ENCODE measurements around the gene CCDC9.
"Not testable (repeated sequence)": the region's sequence is repeated elsewhere in the genome, so short reads cannot be mapped to it uniquely, and the experiment has no call there.

CCDC9 gene

DNA sequence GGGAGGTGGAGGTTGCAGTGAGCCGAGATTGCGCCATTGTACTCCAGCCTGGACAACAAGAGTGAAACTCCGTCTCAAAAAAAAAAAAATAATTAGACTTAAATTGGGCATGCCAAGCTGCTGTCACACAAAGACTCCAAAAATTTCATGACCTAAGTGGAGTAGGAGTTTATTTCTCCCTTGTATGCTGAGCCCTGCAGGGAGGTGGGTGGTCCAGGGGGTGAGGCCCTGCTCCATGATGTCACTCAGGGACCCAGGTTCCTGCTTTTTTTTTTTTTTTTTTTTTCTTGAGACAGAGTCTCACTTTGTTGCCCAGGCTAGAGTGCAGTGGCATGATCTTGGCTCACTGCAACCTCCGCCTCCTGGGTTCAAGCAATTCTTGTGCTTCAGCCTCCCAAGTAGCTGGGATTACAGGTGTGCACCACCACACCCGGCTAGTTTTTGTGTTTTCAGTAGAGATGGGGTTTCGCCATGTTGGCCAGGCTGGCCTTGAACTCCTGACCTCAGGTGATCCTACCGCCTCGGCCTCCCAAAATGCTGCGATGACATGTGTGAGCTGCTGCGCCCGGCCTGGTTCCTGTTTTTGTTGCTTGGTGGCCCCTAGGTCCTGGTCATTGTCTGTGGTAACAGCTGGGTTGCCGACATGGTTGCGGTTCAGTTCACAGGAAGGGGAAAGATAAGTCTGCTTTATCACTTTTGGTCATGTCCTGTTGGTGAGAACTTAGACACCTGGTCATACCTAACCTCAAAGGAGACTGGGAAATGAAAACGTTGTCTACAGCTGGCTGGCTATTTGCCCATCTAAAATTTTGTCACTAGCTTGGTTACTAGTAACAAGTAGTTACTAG is 5.8 kb downstream of the CCDC9 start:
- not testable (repeated sequence) for DNase-seq

- DNase-seq, result no peak
Measured at GRCh38 chr19:47264629-47265028, 8.3 kb downstream of the CCDC9 start.

GRCh38 chr19:47266401-47266941 is 10.1 kb downstream of the CCDC9 start:
- DNase-seq, result no peak

- no peak for DNase-seq
Measured at GRCh38 chr19:47267350-47267759, 11.0 kb downstream of the CCDC9 start.

- no peak for DNase-seq
Measured at GRCh38 chr19:47268028-47268427, 11.7 kb downstream of the CCDC9 start.

DNA sequence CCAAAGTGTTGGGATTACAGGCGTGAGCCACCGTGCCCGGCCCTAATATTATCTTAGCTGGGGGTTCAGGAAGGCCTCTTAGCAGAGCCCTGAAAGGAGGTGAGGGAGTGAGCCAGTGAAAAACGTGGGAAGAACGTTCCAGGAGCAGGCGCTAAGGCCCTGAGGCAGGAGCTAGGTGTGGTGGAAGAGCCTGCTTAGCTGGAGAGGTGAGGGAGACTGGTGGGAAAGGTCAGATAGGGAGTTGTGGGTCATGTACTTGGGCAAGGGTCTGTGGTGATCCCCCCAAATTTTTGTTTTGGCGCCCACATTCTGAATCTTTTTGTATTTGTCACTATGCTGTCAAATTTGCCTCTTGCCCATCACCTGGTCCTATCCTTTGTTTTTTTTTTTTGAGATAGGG is 13.3 kb downstream of the CCDC9 start:
- no peak for DNase-seq

DNA sequence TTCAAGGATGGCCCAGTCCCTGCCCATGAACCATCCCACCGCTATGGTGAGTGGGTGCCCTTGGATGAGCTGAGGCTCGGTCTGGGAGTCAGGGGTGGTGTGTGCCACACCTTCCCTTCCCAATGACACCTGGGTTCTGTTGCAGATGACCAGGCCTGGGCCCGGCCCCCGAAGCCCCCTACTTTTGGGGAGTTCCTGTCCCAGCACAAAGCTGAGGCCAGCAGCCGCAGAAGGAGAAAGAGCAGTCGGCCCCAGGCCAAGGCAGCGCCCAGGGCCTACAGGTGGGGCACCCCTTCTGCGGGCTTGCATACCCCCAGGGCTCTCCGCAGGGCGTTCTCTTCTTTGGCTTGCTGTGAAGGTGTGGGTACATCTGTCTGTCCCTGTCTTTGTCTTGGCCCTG is 14.1 kb downstream of the CCDC9 start:
- DNase-seq, result no peak

DNA sequence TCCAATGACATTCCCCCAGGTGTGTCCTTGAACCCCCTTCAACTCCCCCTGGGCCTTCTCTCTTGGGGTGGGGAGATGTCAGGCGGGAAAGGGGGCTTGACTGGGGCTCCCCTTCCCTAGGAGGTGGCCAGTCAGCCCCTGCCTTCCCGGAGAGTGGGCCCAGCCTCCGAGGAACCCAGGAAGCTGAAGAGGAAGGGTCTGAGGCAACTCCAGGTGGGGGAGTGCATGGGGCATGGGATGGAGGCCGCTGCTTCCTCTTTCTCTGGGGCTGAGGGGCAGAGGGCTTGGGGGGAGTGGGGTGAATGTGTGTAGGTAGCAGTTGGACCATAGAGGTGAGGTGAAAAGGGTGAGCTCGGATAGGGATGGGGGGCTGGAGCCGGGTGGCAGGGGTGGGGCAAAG is 15.6 kb downstream of the CCDC9 start:
- DNase-seq, result no peak

GRCh38 chr19:47272448-47273312 is 16.4 kb downstream of the CCDC9 start:
- DNase-seq, result no peak

- DNase-seq, result peak; percentile 93
Measured at GRCh38 chr19:47273313-47274070, 17.2 kb downstream of the CCDC9 start.

DNA sequence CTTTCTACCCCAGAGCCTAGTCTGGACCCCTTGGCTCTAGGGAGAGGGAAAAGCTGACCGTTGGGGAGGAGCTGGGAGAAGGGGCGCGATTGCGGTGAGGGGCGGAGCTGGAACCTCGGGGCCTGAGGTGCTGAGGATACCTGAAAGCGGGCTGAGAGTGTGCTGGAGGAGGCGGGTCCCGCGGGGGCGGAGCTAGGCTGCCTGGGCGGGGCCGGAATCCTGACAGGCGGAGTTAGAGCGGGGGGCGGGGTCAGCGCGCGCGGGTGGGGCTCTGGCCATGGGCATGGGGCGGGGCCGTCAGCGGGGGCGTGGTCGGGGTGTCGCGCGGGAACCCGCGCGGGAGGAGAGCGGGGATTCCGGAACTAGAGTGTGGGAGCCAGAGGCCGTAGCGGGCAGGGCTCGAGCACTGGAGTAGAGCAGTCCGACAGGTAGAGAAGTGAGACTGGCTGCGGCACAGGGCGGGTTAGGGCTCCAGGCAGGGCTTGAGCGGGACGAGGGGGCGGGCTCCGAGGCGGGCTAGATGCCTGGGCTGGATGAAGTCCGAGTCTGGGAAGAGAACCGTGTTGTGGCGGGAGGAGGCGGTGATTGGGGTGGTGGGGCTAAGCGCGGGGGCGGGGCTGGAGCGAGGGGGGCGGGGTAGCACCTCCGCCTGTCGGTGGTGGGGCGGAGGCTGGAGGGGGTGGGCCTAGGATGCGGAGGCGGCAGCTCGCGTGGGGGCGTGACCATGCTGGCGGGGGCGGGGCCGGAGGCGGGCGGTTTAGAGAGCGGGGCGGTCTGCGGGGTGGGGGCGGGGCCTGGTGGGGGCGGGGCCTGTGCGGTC is 18.0 kb downstream of the CCDC9 start, which contains the start of gene INAFM1:
Gene INAFM1 (plus strand): TSS at position 815 of the 820 bp plus-strand sequence. CDS start 35 bp downstream, outside the sequence.
- peak; percentile 98 for DNase-seq

- no peak for DNase-seq
Measured at GRCh38 chr19:47274891-47275761, 18.8 kb downstream of the CCDC9 start.

DNA sequence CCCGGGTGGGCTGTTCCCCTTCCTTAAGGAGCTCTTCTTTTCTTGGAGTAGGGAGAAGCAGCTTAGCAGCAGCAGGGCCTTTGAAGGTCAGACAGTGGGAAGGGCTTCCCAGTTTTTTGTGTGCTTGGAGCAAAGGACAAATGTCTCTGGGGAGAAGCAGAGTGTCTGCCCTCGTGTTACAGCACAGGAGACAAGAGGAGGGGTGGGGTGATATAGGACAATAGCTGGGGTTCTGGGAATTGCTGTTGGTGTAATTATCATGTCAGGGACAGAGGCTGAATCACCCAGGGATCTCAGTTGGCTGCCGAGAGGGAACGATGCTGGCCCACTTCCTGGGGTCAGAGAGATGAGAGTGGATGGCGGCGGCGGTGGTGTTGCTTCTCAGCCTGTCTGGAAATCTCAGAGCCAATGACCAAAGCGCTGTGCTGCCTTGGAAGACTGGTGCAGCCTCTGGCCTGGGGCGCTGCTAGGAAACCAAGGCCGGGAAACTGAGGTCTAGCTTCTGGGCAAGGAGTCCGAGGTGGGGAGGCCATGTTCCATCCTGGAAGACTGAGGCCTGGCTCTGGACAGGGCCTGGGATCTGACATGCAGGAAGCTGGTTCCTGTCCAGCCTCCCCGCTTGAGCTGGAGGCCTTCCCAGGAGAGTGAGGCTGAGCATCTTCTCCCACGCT is 19.6 kb downstream of the CCDC9 start:
- DNase-seq, result no peak

- DNase-seq, result not testable (repeated sequence)
Measured at GRCh38 chr19:47276513-47276912, 20.2 kb downstream of the CCDC9 start.

DNA sequence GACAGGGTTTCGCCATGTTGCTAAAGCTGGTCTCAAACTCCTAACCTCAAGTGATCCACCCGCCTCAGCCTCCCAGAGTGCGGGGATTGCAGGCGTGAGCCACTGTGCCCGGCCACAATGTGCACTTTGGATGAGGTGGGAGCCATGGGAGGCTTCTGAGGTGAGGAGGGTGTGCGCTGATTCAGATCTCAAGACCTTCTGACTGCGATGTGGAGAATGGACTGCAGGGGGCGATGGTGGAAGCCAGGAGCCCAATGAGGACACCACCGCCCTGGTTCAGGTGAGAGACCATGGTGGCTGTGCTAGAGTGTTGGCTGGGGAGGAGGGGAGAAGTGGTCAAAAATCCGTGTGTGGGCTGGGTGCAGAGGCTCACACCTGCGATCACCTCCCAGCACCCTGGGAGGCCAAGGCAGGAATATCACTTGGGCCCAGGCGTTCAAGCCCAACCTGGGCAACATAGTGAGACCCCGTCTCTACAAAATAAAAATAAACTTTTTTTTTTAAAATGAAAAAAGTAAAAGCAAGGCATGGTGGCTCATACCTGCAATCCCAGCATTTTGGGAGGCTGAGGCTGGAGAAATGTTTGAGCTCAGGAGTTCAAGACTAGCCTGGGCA is 24.0 kb downstream of the CCDC9 start:
- DNase-seq, result peak; percentile 64

GRCh38 chr19:47283405-47284059 is 27.2 kb downstream of the CCDC9 start:
- DNase-seq, result no peak

DNA sequence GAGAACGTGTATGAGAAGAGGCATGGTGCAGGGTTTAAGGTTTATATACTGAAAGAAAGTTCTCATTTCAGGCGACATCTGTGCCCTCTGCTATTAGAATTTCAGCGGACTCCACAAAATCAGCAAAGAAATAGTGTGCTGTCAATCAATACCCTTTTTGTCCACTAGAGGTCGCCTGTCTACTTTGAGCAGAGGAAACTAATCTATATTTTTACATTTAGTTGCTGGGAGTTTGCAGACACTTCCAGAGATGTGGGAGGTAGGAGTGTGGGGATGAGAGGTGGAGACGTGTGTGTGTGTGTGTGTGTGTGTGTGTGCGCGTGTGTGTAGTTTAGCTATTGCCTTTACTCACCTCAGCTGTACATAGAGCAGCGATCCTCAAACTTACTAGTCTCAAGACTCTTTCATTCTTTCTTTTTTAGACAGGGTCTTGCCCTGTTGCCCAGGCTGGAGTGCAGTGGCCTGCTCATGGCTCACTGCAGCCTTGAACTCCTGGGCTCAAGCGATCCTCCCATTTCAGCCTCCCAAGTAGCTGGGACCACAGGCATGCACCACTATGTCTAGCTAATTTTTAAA is 28.1 kb downstream of the CCDC9 start:
- DNase-seq, result peak; percentile 76

DNA sequence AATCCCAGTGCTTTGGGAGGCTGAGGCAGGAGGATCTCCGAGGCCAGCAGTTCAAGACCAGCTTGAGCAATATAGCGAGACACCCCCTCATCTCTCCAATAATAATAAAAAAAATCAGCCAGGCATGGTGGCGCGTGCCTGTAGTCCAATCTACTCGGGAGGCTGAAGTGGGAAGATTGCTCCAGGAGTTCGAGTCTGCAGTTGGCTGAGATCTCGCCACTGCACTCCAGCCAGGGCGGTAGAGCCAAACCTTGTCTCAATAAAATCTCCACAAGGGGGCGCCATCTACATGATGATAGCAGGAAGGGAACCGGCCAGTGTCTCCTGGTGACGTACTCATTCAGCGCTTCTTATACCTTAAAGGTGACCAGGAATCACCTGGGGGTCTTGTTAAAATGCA is 39.7 kb downstream of the CCDC9 start:
- peak; percentile 87 for DNase-seq

GRCh38 chr19:47300867-47301266 is 44.5 kb downstream of the CCDC9 start:
- not testable (repeated sequence) for DNase-seq

All from CD4-positive, alpha-beta T cell treated with Interleukin-10 for 1 hour (primary cell).